Tibial nerve (tissue), 3 donors: Measurements from ENCODE around the gene ABCC8.

Source experiments
- CTCF ChIP-seq, 5 experiments: fragments of 200-600 bp in 3 of 5; fragments of 450-650 bp in 2 of 5; sonication (generic) in 3 of 5; IDR thresholded peaks; one replicate each; pipeline ENCODE4 v1.5.1; 2016 to 2019; ENCODE audit warnings: antibody characterized with exemption in 5 of 5, mild to moderate bottlenecking in 3 of 5, moderate library complexity in 2 of 5
- POLR2A ChIP-seq, 2 donors: fragments of 450-650 bp; IDR thresholded peaks; one replicate each; pipeline ENCODE4 v1.6.1; 2017; ENCODE audit warnings: antibody characterized with exemption in 2 of 2, mild to moderate bottlenecking in 2 of 2, moderate library complexity in 2 of 2

GRCh38 chr11:17431139-17431538 lies 45.5 kb downstream of the ABCC8 start:
- TF ChIP-seq CTCF (IDR thresholded peaks at IDR 0.05) (no peak), POLR2A (IDR thresholded peaks at IDR 0.05) (no peak)
